GM19193 (cell line): ENCODE measurements around the gene ROBO1.

Source experiments
- POLR2A ChIP-seq: IDR thresholded peaks from 4 replicates; pipeline ENCODE4 v1.6.1; 2011; ENCODE audit not compliant: insufficient read depth, insufficient read length; ENCODE audit errors: extremely low read depth

ROBO1 gene

DNA sequence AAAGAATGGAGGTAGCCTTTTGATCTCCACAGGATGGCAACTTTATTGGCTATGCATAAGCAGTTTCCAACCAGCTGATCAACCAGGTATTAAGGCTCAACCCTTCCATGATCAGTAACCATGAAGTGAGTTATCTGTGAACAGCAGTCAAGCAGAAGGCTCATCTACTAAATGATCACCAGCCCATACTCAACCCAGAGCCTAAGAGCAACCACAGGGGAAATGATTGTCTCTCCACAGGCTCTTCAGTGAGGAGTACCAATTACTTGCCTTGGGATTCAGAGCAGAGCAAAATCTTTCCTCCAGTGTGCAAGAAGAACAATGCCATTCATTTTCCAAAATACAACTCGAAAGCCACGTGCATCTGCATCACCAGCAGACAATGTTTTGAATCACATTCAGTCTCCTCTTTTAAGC lies 754.8 kb downstream of the ROBO1 start:
- TF ChIP-seq POLR2A = no peak

DNA sequence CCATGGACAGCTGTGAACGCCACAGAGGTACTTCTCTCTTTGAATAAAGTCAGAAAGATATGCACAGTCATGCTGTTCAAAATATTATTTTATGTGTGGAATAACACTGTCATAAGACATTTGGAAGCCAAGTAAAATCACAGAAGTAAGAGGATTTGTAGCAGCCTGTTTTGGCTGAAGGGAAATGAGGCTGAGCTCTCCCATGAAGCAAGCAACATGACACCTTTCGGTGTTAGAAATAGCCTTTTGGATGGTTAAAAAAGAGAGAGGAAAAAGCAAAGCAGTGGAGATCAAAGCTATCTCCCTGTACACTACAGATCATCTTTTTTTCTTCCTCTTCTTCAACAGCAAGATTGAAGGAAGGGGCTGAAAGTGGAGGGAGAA lies 755.3 kb downstream of the ROBO1 start:
- no peak for TF ChIP-seq POLR2A

DNA sequence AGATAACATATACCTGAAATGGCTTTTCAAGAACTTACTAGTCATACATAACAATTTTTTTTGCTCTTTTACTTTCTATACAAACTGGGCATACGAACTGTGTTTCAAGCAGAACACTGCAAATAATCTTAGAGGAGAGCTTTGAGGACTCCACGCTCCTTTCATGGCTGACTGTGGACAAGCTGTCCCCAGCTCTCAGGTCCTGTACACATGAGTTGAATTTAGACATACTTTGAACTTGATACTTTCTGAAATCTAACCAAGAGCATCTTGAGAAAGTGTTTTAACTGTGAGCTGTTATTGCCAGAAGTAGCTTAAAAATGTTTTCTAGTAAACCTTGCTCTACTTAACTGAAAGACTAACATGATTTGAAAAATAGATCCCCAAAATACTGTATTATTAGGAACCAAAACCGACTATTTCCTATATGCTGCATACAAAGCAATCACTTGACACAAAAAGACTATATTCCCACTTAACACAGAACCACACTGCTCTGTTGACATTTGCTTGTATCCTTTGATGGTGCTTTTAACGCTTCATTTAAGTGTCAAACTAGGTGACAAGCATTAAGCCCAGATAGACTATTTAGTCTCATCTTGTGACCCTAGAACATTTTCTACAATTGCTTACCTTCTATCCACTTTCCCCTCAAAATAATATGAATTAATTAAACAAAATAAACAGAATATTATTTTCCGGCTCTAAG lies 755.8 kb downstream of the ROBO1 start:
- TF ChIP-seq POLR2A = no peak

- no peak for TF ChIP-seq POLR2A
Observed at GRCh38 chr3:79009861-79010260, 757.9 kb downstream of the ROBO1 start.

- TF ChIP-seq POLR2A = no peak
Observed at GRCh38 chr3:79006077-79006476, 761.7 kb downstream of the ROBO1 start.

- TF ChIP-seq POLR2A = no peak
Observed at GRCh38 chr3:79005084-79005483, 762.7 kb downstream of the ROBO1 start.

- no peak for TF ChIP-seq POLR2A
Observed at GRCh38 chr3:79003994-79004393, 763.8 kb downstream of the ROBO1 start.

- TF ChIP-seq POLR2A = no peak
Observed at GRCh38 chr3:79002465-79003372, 765.1 kb downstream of the ROBO1 start.

DNA sequence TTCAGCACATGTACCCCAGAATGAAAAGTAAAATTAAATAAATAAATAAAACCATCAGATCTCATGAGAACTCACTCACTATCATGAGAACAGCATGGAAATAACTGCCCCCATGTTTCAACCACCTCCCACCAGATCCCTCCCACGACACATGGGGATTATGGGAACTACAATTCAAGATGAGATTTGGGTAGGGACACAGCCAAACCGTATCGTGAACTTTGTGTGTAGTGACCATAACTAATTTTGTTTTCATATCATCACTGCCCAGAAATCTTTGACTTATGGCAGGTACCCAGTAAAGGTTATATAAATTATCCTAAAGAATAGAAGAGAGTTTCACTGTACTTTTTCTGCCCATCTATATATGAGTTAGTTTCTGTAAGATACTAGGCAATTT lies 766.5 kb downstream of the ROBO1 start:
- no peak for TF ChIP-seq POLR2A

GRCh38 chr3:78999139-78999538 lies 768.7 kb downstream of the ROBO1 start:
- no peak for TF ChIP-seq POLR2A

DNA sequence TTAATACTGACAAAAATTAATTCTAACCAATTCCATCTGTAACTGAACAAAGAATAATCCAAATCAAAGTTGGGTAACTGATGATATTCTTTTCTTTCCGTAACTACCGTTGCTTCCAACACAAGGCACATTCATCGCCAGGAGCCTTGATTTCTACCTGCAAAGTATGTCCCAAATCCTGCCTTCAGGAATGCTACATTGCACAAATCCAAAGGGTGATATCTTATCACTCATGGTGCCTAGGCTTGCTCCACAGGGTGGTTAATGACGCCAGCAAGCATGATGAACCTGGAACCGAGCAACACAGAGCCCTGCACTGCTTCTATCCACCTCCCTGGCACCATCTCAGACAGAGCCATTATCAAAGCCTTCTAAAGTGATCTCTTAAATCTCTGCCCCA lies 772.7 kb downstream of the ROBO1 start:
- no peak for TF ChIP-seq POLR2A

DNA sequence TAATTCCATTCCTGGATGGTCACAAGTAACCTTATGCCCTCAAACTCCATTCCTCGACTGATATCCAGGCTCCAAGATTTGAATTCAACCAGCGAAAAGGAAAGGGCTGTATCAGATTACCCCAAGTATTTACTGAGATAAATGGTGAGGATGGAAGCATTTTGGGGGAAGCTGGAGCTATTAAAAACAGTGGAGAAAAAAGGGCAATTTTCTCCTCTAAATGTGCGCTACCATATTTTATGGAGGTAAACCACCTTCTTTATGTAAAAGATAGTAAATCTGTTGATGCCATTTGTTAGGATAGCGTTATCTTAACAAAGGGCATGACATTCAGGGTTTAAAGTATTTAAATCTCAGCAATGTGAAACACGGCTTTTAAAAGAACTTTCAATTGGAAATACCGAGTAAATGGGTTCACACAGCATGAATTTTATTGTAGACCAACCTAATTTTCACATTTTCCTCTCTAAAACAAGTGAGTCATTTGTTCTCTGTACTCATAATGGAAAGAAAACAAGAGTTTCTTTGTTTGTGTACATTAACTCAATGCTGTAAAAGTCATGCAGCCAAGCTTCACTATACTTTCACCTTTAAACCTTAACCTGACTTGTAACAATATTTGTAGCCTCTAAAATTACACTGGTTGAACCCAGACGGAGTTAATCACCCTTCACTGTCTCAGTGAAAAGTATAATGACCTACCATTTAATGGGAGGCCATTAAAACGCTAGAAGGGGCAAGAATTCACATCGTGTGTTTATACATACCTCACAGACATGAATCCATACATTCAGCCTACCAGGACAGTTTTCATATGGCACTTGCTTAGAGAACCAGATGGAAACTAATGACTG lies 773.4 kb downstream of the ROBO1 start:
- TF ChIP-seq POLR2A = no peak

- TF ChIP-seq POLR2A = no peak
Observed at GRCh38 chr3:78993375-78993774, 774.4 kb downstream of the ROBO1 start.

GRCh38 chr3:78992830-78993229 lies 775.0 kb downstream of the ROBO1 start:
- TF ChIP-seq POLR2A = no peak

DNA sequence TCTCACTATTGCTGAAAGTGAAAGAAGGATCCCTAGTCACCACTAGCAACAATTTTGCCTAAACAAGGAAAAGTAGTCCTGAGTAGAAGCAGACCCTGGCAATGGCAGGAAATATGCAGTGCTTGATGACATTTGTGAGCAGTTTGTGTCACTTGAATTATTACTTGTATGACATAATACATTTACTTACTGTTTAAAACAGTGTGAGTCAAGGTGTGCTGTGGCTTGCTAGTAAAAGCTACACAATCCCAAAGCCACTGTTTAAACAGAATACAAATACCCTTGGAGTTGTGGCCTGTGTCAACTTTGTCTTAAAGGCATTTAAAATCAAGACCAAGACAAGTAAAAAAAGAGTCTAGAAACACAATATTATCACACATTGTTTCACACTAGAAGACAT lies 775.4 kb downstream of the ROBO1 start:
- TF ChIP-seq POLR2A = no peak
